Endothelial cell of umbilical vein (primary cell): ENCODE data around the gene LRRC42. TPM values are rescaled to one million over a fixed set of nuclear protein-coding genes. Genes with fewer than 3 reads are reported as not detected.

Experiments used
- BruUV-seq: library from RNA; stranded (reverse); fragments of 400-500 nt; replicated peaks from 2 replicates; lab custom pipeline; 2021; lab: Mats Ljungman, UMichigan
- CTCF ChIA-PET: fragments of 300-600, 350-600 bp; sonication (Branson Sonifier 250); formaldehyde crosslinking; loops from one replicate; lab custom pipeline; 2021; ENCODE audit warnings: antibody characterized with exemption, inconsistent platforms; lab: Charles Lee
- POLR2A ChIA-PET: fragments of 300-600, 350-600 bp; sonication (Branson Sonifier 250); formaldehyde crosslinking; loops from one replicate; lab custom pipeline; 2021; ENCODE audit warnings: antibody characterized with exemption, inconsistent platforms; lab: Charles Lee
- DNase-seq: peaks from one replicate; pipeline ENCODE4 v3.0.0-alpha.2; 2011; ENCODE audit warnings: low read depth, low spot score
- FAIRE-seq: peaks from 2 replicates; lab custom pipeline; 2011; peaks lifted over from hg19 to GRCh38; lab: Jason Lieb, UNC
- H2AFZ ChIP-seq: 2 replicates; pipeline ENCODE4 v1.6.0; 2012; ENCODE audit warnings: low read depth, low read length, control low read depth, inconsistent platforms
- H3K27ac ChIP-seq: 2 replicates; pipeline ENCODE4 v1.5.1; 2011; ENCODE audit warnings: low read depth, mild to moderate bottlenecking, control low read depth, low read length, moderate library complexity; ENCODE audit not compliant: insufficient read depth
- H3K27me3 ChIP-seq, 2 experiments: 2 replicates each; pipeline versions ENCODE4 v1.6.0 to v1.6.1; 2011; ENCODE audit warnings: low read length in 2 of 2, mixed read lengths in 1 of 2; ENCODE audit not compliant: control insufficient read depth in 2 of 2, insufficient read depth in 2 of 2
- H3K36me3 ChIP-seq, 2 experiments: 2 replicates in 1 of 2; 3 replicates in 1 of 2; pipeline ENCODE4 v1.5.1; 2011; ENCODE audit warnings: low read length in 2 of 2, mild to moderate bottlenecking in 1 of 2, moderate library complexity in 1 of 2; ENCODE audit not compliant: control insufficient read depth in 2 of 2, insufficient read depth in 2 of 2; ENCODE audit errors: extremely low read depth in 1 of 2
- H3K4me1 ChIP-seq: 3 replicates; pipeline ENCODE4 v1.5.1; 2011; ENCODE audit warnings: mild to moderate bottlenecking, low read length; ENCODE audit not compliant: control insufficient read depth, insufficient read depth; ENCODE audit errors: extremely low read depth
- H3K4me2 ChIP-seq: 2 replicates; pipeline ENCODE4 v1.6.1; 2011; ENCODE audit warnings: low read length, control low read depth, mixed read lengths; ENCODE audit not compliant: insufficient read depth
- H3K4me3 ChIP-seq, 3 experiments: fragments of 200-600 bp in 1 of 3; sonication (generic), shearing (Covaris generic) in 1 of 3; replicated peaks in 1 of 3; 2 replicates each; pipeline ENCODE4 v1.5.1; 2011 to 2016; ENCODE audit warnings: control low read depth in 3 of 3, low read length in 3 of 3, mild to moderate bottlenecking in 2 of 3, inconsistent platforms in 1 of 3, low read depth in 1 of 3, moderate library complexity in 1 of 3; ENCODE audit not compliant: insufficient read depth in 1 of 3
- H3K79me2 ChIP-seq: 2 replicates; pipeline ENCODE4 v1.6.0; 2012; ENCODE audit warnings: low read length, inconsistent platforms; ENCODE audit not compliant: control insufficient read depth, insufficient read depth
- H3K9ac ChIP-seq: replicated peaks from 2 replicates; pipeline ENCODE3; 2011; ENCODE audit warnings: low read length, control low read depth; ENCODE audit not compliant: insufficient read depth; ENCODE audit errors: extremely low read depth
- H3K9me1 ChIP-seq: replicated peaks from 3 replicates; pipeline ENCODE4 v1.6.0; 2011; ENCODE audit warnings: mild to moderate bottlenecking, low read length; ENCODE audit not compliant: control insufficient read depth, insufficient read depth; ENCODE audit errors: extremely low read depth
- H3K9me3 ChIP-seq: replicated peaks from 2 replicates; pipeline ENCODE4 v1.5.1; 2012; ENCODE audit warnings: low read length, inconsistent platforms; ENCODE audit not compliant: control insufficient read depth, insufficient read depth
- H4K20me1 ChIP-seq: replicated peaks from 2 replicates; pipeline ENCODE3; 2011; ENCODE audit warnings: mild to moderate bottlenecking, low read length; ENCODE audit not compliant: control insufficient read depth, insufficient read depth; ENCODE audit errors: extremely low read depth
- CTCF ChIP-seq, 2 donors: IDR thresholded peaks; 1 replicate in 1 of 2; 2 replicates in 1 of 2; pipeline ENCODE4 v1.5.1; 2011; ENCODE audit warnings: low read length in 2 of 2, mild to moderate bottlenecking in 2 of 2, moderate library complexity in 2 of 2, control low read depth in 1 of 2, inconsistent platforms in 1 of 2, low read depth in 1 of 2; ENCODE audit not compliant: insufficient read depth in 1 of 2; ENCODE audit errors: extremely low read depth in 1 of 2
- EZH2 ChIP-seq: IDR thresholded peaks from 2 replicates; pipeline ENCODE4 v1.6.1; 2012; ENCODE audit warnings: borderline replicate concordance, low read depth, mild to moderate bottlenecking, moderate library complexity, low read length, inconsistent platforms; ENCODE audit not compliant: severe bottlenecking
- FOS ChIP-seq: IDR thresholded peaks from 2 replicates; pipeline ENCODE4 v1.6.1; 2011; ENCODE audit warnings: mild to moderate bottlenecking, low read length, moderate library complexity, borderline replicate concordance; ENCODE audit not compliant: insufficient read depth
- GATA2 ChIP-seq: IDR thresholded peaks from 2 replicates; pipeline ENCODE4 v1.7.0; 2011; ENCODE audit warnings: low read depth, mild to moderate bottlenecking, moderate library complexity, mixed read lengths, low read length; ENCODE audit not compliant: insufficient read length, insufficient read depth
- JUN ChIP-seq: IDR thresholded peaks from 2 replicates; pipeline ENCODE4 v1.6.1; 2011; ENCODE audit warnings: borderline replicate concordance, low read depth; ENCODE audit not compliant: insufficient read length, insufficient read depth
- MAX ChIP-seq: IDR thresholded peaks from 2 replicates; pipeline ENCODE4 v1.6.1; 2011; ENCODE audit not compliant: insufficient read depth, insufficient read length
- MYC ChIP-seq: IDR thresholded peaks from one replicate; pipeline ENCODE4 v1.6.1; 2011; ENCODE audit warnings: mild to moderate bottlenecking, low read depth, low read length
- POLR2A ChIP-seq: IDR thresholded peaks from 2 replicates; pipeline ENCODE4 v1.6.1; 2012; ENCODE audit warnings: low read depth, mild to moderate bottlenecking, control low read depth, low read length
- POLR2AphosphoS5 ChIP-seq: IDR thresholded peaks from 2 replicates; pipeline ENCODE4 v1.6.1; 2012; ENCODE audit warnings: low read depth, mild to moderate bottlenecking, control low read depth, low read length, moderate library complexity; ENCODE audit not compliant: insufficient read depth
- dilution Hi-C: fragments of 300-500 bp; cut with MboI; formaldehyde crosslinking; loops from one replicate; pipeline ENCODE4 v1.15.0; 2019; ENCODE audit warnings: low sequenced_read_pairs; ENCODE audit not compliant: extremely low pct_ligation_motif_present
- intact Hi-C: fragments of 100-400 bp; cut with micrococcal nuclease; formaldehyde crosslinking; loops from one replicate; pipeline ENCODE4 v1.10.0; 2022
- polyA plus RNA-seq, 4 experiments: library from polyadenylated mRNA; depleted of rRNA in 3 of 4; stranded (reverse) in 3 of 4; unstranded in 1 of 4; fragments of >200 nt; gene quantifications; 2 replicates each; pipeline versions ENCODE4 v1.2.1 to v1.2.3, GENCODE V29; 2011 to 2012; ENCODE audit warnings: missing spikeins in 1 of 4
- total RNA-seq: library from RNA; stranded (reverse); gene quantifications from 2 replicates; pipeline ENCODE4 v1.2.3, GENCODE V29; 2021

LRRC42 gene
- total and polyA plus RNA-seq, 2 donors (not counting 3 experiments of a cell fraction or from before 2014, with no cell fraction given) = 25.3 to 26.1 TPM

- Histone ChIP-seq H2AFZ (no peak overlapping the region), H3K9me3 (no peaks in the 10 kb centered on the region), H4K20me1 (no peaks in the 10 kb centered on the region), H3K36me3 (peaks cover 0 to 2% of the 10 kb centered on the region in 2 experiments), H3K27ac (no peak overlapping the region), H3K4me1 (no peaks in the 10 kb centered on the region), H3K27me3 (no peaks in the 10 kb centered on the region), H3K9ac (no peak overlapping the region), H3K4me2 (no peak overlapping the region), H3K4me3 (no peak overlapping the region), H3K9me1 (no peaks in the 10 kb centered on the region), H3K79me2 (no peaks in the 10 kb centered on the region)
- POLR2A ChIA-PET = interaction anchor here (0.7 kb wide), 1 partner anchor 9 kb away, joined by 3 read pairs; the partner anchor contains the start of gene IFT25
- no TSS peak for BruUV-seq
- CTCF ChIA-PET = interaction anchor here (0.7 to 1.6 kb wide), 2 partner anchors 9 to 58 kb away, joined by 8 read pairs; partner anchors contain the start of genes IFT25 and LRRC42
- intact Hi-C loops = no loop called here
- dilution Hi-C loops = no loop called here
- no peak for TF ChIP-seq EZH2
- no peak for TF ChIP-seq POLR2AphosphoS5
- TF ChIP-seq CTCF (IDR thresholded peaks at IDR 0.05; ENCODE audit: extremely low read depth in 1 of 2, insufficient read depth in 1 of 2, low read depth in 1 of 2, low read length in 2 of 2) = no peak
- no peak for TF ChIP-seq MYC
- TF ChIP-seq JUN = no peak
- no peak for TF ChIP-seq FOS
- no peak for TF ChIP-seq POLR2A
- TF ChIP-seq MAX = no peak
- TF ChIP-seq GATA2 = no peak
- DNase-seq (no peak), FAIRE-seq (no peak)
Measured at GRCh38 chr1:53936430-53936829, 9.7 kb upstream of the LRRC42 start.
